Kasumi-1 (cell line): ENCODE data around the gene MEI4.
"Not testable (repeated sequence)": the region's sequence is repeated elsewhere in the genome, so short reads cannot be mapped to it uniquely, and the experiment has no call there.

Source experiments
- DNase-seq, 2 experiments: peaks; one replicate each; lab custom pipeline; 2025; lab: John Stamatoyannopoulos, UW

MEI4 gene

DNA sequence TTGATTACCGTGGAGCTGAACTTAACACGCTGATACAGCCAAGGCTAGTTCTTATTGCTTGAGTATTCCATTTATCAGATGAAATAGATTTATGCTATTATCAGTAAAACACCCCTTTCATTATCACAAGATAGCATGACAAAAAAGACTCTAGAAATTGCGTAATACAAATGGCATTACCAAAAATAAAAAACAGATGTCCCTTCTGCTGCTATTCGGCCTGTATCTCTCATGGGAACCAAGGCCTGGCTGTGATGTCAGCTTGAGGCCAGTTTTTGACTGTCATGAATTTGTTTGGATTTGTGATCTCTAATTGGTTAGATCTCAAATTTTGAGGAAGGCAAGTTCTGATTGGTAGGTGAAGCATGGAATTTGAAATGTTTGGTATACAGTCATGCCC is 25.2 kb downstream of the MEI4 start:
- no peak for DNase-seq

DNA sequence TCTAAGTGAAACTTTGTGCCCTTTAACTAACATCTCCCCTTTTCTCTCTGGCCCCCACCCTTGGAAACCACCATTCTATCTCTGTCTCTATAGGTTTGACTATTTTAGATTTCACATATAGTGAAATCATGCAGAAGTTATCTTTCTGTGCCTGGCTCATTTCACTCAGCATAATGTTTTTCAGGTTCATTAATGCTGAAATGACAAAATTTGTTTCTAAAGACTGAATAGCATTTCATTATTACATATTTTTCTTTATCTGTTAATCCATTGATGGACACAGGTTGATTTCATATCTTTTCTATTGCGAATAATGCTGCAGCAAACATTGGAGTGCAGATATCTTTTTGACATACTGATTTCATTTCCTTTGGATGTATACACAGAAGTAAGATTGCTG is 30.7 kb downstream of the MEI4 start:
- DNase-seq = no peak

DNA sequence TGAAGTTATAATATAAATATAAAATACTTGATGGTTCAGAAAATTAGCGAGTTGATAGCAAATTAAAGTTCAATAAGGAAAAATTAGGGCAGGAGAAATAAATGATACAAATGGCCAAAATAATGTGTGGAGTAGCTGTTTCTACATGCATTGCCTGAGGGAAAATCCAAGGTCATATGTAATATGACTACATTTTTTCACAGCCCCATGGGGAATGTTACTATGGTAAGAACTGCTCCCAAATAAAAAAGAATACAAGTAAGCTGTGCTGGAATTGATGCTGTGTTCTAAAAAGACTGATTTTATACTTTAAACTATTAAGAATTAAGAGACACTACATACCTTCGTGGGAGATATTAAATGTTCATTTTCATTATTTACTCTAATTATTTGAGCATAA is 34.1 kb downstream of the MEI4 start:
- no peak for DNase-seq

DNA sequence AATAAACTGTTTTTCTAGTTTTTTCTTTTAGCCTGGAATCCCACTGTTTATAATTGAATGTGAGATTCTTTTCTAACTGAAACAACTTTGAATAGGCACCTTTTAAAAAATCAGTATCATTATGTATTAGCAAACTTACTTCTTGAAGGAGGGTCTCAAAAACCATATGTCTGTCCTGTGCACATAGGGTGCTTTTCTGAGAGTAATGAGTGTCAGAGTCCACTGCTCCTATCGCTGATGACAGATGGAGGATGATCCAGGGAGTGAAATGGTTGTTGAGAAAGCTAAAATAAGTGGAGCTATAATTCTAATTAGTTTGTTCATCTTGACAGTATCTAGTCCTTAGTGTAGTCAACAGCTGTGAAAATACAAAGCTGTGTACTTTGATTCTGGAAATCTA is 35.8 kb downstream of the MEI4 start:
- DNase-seq = no peak

DNA sequence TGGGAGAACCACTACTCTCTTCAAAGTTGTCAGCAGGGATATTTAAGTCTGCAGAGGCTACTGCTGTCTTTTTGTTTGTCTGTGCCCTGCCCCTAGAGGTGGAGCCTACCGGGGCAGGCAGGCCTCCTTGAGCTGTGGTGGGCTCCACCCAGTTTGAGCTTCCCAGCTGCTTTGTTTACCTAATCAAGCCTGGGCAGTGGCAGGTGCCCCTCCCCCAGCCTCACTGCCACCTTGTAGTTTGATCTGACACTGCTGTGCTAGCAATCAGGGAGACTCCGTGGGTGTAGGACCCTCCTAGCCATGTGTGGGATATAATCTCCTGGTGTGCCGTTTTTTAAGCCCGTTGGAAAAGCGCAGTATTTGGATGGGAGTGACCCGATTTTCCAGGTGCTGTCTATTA is 47.3 kb downstream of the MEI4 start:
- not testable (repeated sequence) for DNase-seq

DNA sequence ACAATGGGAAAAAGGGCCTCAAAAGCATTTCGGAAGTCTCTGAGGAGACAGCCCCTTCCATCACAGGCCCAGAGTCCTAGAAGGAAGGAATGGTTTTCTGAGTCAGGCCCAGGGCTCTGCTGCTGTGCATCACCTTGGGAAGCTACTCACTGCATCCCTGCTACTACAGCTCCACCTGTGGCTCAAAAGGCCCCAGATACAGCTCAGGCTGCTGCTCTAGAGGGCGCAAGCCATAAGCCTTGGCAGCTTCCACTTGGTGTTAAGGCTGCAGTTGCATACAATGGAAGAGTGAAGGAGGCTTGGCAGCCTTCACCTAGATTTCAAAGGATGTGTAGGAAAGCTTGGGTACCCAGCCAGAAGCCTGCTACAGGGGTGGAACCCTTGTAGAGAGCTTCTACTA is 54.8 kb downstream of the MEI4 start:
- DNase-seq = no peak

DNA sequence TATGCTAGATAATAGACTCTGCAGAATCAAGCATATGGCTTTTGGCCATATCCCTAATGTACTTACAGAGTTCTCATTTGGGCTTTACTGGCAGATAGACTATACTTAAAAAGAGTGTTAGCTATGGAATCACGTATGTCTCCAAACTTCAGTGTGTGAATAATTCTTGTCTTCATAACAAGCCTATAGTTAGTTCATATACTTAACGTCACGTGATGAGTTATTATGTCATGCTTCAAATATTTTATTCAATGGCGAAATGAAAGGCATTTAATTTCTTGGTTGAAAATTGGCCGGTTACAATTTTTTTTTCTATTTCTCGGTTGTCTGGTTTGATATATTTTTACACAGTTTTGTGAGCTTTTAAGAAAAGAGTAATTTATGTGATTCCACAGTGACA is 62.7 kb downstream of the MEI4 start:
- no peak for DNase-seq

DNA sequence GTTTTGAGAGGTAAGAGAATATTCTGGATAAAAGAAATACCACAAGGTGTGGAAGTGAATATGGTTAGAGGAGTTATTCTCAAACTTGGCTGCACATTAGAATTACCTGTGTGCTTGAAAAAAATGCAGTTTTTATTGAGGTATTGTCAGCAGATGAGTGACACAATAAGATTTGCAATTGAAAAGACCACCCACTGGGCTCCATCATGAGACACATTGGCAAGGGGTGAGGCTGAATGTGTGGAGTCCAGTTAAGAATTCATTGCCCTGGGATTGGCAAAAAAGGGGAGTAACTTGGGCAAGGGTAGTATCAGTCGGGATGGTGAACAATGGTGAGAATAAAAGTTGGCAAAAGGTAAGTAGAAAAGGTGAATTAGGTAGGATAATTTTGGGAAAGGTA is 63.5 kb downstream of the MEI4 start:
- no peak for DNase-seq

DNA sequence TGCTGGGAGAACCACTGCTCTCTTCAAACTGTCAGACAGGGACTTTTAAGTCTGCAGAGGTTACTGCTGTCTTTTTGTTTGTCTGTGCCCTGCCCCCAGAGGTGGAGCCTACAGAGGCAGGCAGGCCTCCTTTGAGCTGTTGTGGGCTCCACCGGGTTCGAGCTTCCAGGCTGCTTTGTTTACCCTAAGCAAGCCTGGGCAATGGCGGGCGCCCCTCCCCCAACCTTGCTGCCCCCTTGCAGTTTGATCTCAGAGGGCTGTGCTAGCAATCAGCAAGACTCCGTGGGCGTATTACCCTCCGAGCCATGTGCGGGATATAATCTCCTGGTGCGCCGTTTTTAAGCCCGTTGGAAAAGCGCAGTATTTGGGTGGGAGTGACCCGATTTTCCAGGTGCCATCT is 83.2 kb downstream of the MEI4 start:
- DNase-seq = not testable (repeated sequence)

DNA sequence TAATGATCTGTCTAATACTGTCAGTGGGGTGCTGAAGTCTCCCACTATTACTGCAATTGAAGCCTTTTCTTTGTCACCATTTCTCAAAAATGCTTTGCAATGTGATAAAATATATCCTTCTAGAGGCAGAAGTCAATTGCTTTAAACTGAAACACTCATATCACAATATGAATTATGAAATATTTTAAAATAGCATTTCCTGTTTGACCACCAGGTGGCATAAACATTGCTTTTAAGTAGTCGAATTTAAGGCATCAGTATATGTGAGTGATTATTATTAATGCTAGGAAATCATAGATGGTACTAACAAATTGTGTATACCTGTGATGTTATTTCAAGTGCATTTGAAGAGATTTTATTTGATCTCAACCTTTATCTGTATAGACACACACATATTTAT is 87.5 kb downstream of the MEI4 start:
- DNase-seq = peak; percentile 44

DNA sequence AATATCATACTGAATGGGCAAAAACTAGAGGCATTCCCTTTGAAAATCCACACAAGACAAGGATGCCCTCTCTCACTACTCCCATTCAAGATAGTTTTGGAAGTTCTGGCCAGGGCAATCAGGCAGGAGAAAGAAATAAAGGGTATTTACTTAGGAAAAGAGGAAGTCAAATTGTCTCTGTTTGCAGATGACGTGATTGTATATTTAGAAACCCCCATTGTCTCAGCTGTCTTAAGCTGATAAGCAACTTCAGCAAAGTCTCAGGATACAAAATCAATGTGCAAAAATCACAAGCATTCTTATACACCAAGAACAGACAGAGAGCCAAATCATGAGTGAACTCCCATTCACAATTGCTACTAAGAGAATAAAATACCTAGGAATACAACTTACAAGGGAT is 99.3 kb downstream of the MEI4 start:
- not testable (repeated sequence) for DNase-seq

DNA sequence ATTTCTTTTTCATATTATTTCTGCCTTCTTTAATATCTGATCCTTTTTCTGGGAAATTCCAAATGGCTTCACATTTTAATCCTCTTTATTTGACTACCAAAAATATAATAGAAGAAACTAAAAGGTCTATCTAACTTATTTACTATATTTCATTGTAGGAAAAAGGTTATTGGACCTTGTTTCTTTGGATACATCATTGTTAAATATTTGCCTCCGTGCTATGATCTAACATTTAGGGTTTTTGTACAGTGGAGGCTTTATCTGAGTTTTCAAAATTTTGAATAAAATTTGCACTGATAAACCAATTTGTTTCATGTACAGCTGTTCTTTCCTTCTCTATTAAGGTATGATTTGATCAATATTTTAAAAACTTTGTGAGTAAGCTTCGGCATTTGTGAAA is 109.5 kb downstream of the MEI4 start:
- no peak for DNase-seq

DNA sequence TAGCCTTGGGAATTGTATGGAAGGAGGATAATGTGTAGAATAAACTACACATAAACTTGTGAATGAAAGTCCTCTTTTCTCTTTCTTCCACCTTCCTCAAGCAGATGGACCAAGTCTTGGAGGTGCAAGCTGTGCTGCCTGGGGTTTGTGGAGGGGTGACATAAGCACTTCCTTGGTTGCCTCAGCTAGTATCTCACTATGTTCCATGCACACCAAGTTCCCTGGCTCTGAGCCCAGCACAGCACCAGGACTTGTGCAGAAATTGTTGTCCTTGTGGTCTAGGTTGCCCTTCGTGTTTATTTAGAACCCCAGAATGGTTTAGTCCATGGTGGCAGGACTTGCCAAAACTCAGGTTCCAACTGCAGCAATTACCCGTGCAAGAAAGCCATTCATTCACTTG is 110.3 kb downstream of the MEI4 start:
- DNase-seq = peak in 1 of 2 experiments; percentile 4

DNA sequence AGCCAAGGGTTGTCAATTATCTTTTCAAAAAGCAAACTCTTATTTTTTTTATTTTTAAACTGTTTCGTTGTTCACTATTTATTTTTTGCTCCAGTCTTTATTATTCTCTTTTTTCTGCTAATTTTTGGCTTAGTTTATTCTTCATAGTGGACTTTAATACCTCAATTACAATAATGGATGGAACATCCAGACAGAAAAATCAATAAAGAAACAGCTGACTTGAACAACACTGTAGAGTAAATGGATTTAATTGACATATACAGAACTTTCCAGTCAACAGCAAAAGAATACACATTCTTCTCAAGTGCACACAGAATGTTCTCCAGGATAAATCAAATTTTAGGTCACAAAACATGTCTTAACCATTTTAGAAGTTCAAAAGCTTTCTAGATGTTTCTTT is 111.5 kb downstream of the MEI4 start:
- no peak for DNase-seq

DNA sequence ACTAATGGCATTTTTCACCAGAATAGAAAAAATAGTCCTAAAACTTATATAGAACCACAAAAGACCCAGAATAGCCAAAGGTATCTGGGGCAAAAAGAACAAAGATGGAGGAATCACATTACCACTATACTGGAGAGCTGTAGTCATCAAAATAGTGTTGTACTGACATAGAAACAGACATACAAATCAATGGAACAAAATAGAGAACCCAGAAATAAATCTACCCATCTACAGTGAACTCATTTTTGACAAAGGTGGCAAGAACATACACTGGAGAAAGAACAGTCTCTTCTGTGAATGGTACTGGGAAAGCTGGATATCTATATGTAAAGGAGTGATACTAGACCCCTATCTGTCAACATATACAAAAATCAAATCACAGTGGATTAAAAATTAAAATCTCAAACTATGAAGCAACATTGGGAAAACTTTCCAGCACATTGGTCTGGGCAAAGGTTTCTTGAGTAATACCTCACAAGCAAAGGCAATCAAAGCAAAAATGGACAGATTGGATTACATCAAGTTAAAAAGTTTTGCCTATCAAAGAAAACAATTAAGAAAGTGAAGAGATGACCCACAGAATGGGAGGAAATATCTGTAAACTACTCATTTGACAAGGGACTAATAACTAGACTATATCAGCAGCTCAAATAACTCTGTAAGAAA is 120.5 kb downstream of the MEI4 start:
- DNase-seq = no peak

DNA sequence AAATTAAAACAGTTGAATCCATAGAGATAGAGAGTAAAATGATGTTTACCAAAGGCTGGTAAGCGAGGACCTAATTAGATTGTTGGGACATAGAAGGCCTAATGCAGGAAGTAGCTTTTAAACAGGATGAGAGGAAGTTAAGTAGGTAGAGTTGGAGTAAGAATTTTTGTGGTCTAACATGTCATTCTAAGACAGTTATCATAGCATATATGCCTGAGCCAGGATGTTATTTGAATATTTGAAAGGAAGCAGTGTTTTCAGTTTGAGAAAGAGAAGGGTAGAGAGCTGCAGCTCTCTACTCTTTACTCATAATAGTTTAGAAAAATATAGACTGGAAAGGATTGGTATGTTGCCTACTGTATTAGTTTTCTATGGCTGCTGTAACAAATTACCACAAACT is 121.6 kb downstream of the MEI4 start:
- DNase-seq = peak; percentile 62 to 73

DNA sequence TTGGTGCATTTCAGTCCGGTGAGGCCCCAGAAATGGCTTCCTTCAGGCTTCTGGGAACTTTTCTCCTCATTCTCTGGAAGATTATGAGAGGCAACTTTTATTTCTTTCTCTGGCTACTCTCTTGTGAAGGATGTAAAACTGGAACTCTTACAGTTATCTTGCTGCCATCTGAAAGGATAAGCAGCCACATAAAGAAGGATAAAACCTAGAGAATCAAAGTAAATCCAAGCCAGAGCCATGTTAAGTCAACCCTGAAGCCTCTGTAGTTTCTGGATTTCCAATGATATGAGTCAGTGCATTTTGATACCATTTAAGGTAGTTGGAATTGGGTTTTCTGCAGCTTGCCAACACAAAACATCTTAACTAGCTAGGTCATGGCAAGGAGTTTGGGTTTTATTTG is 123.6 kb downstream of the MEI4 start:
- no peak for DNase-seq

DNA sequence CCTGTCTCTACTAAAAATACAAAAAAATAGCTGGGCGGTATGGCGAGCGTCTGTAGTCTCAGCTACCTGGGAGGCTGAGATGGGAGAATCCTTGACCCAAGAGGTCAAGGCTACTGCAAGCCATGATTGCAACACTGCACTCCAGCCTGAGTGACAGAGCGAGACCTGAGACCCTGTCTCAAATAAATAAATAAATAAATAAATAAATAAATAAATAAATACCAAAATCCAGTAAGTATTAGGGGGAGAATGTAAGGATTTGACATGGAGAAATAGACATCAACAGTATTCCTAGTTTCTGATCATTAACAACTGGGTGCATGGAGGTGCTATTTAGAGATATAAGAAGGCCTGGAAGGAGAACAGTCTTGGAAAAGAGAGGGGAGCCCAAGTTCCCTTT is 125.7 kb downstream of the MEI4 start:
- no peak for DNase-seq

DNA sequence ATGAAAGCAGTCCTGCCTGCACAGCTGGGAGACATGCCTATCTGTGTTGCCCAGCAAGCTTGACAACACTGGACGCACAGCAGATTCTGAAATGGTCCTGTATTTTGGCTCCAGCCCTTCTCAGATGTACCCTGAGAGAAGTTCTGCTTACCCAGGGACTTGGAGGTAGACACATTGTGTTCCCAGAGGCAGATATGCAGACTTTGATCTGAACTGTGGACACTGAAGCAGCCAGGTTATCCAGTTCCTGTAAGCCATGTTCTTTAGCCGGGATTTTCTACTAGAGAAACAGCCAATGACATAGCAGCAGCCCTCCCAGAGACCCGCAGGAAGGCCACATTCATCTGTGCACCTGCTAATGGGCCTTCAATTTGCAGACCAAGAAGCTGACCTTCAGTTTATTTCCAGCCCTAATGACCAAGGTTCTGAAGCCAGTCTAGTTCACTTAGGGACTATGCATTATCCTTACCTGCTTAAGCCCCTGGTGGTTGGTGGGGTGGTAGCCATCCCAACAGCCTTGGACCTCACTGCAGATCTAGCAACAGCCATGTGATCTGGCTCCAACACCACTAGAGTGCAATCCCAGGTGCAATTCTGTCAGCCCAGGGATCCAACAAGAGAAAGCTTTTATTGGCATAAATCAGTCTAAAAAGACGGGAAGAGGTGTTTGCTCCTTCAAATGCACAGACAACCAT is 134.2 kb downstream of the MEI4 start:
- DNase-seq = no peak

DNA sequence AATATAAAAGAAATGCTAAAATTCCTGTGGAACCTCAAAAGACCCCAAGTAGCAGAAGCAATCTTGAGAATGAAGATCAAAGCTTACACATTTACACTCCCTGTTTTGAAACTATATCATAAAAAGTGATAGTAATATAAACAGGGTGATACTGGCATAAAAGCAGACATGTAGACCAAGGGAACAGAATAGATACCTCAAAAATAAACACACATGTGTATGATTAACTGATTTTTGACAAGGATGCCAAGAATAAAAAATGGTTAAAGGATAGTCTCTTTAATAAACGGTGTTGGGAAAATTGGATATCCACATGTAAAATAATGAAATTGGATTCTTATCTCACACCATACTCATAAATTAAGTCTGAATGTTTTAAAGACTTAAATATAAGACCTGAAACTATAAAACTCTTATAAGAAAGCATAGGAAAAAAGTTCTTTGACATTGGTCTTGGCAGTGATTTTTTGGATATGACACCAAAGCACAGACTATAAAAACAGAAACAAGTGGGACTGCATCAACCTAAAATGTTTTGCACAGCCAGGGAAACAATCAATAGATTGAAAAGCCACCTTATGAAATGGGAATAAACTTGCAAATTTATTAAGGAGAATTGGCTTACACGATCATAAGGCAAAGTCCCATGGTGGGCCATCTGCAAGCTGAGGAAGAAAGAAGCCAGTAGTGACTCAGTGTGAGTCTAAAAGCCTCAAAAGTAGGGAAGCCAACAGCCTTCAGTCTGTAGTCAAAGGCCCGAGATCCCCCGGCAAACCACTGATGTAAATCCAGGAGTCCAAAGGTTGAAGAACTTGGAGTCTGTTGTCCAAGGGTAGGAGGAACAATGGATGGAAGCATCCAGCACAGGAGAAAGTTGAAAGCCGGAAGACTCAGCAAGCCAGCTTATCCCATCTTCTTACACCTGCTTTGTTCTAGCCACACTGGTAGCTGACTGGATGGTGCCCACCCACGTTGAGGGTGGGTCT is 144.3 kb downstream of the MEI4 start:
- DNase-seq = no peak

DNA sequence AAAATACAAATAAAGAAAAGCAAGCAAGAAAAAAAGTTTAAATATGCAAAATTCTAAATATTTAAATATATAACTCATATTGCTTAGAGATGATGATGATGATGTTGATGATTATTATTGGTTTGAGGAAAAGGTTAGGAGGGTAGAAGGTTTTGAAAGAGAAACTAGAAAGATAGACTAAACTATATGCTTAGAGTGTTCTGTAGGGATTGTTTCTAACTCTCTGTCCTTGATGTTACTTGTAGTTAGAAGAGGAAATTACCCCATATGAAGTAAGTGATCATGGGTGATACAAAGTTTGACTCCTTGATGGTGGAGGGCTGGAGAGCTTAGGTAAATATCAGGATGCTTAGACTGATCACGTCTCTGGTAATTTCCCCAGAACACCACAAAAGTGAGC is 159.5 kb downstream of the MEI4 start:
- no peak for DNase-seq

DNA sequence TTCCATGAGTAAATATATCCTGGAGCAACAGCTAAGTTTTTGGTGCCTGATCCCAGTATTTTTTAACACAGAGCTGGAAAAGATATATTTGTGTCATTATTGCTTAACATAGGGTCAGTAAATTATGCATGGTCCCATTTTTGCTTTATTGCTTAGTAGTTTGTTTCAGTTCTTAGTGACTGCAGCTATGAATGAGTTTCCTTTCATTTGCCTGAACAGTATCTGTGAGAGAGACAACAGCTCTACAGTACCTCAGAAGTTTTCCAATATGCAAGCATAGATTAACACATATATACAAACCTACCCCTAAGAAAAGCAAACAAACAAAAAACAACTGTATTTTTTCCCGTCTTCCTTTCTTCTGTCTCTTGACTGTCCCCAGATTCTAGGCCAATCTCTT is 160.3 kb downstream of the MEI4 start:
- DNase-seq = no peak

DNA sequence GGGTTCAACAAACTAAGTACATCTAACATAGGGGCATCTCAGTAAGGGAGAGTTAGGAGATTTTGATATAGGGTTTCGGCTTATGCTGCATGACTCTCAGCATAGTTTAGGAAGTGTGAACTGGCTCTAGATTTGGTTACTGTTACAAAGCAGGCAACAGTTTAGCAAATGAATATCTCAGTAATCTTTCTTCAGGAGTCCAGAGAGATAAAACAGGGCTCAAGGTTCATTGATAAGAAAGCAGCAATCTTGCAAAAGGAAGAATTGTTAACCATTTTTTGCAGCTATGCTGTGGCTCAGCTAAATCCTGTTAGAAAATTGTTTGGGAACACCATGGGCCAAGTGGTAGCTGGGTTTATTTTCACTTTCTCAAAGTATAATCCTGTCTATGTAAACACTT is 161.3 kb downstream of the MEI4 start:
- DNase-seq = no peak
